Parathyroid adenoma (tissue), 2 donors: Measurements from ENCODE around the gene MYH7B.

ENCODE experiments used
- H2AFZ ChIP-seq: fragments of 300-600 bp; sonication (generic); one replicate; pipeline ENCODE4 v1.7.0; 2017; ENCODE audit warnings: antibody characterized with exemption, mild to moderate bottlenecking
- H3K27ac ChIP-seq: fragments of 300-600 bp; sonication (generic); one replicate; pipeline ENCODE4 v1.7.0; 2017
- H3K27me3 ChIP-seq: fragments of 300-600 bp; sonication (generic); one replicate; pipeline ENCODE4 v1.7.0; 2017; ENCODE audit warnings: low read length; ENCODE audit not compliant: control insufficient read depth, insufficient read depth
- H3K36me3 ChIP-seq: fragments of 300-600 bp; sonication (generic); one replicate; pipeline ENCODE4 v1.7.0; 2017; ENCODE audit warnings: low read length; ENCODE audit not compliant: control insufficient read depth, insufficient read depth
- H3K4me1 ChIP-seq: fragments of 300-600 bp; sonication (generic); one replicate; pipeline ENCODE4 v1.7.0; 2017; ENCODE audit warnings: control low read depth
- H3K4me2 ChIP-seq: fragments of 300-600 bp; sonication (generic); one replicate; pipeline ENCODE4 v1.7.0; 2017; ENCODE audit warnings: low read length
- H3K4me3 ChIP-seq: fragments of 300-600 bp; sonication (generic); one replicate; pipeline ENCODE4 v1.7.0; 2017; ENCODE audit warnings: low read depth, low read length
- H3K79me2 ChIP-seq: fragments of 300-600 bp; sonication (generic); one replicate; pipeline ENCODE4 v1.7.0; 2017; ENCODE audit warnings: control low read depth
- H3K9ac ChIP-seq: fragments of 300-600 bp; sonication (generic); one replicate; pipeline ENCODE4 v1.7.0; 2017; ENCODE audit warnings: mild to moderate bottlenecking
- H3K9me3 ChIP-seq: fragments of 300-600 bp; sonication (generic); one replicate; pipeline ENCODE4 v1.7.0; 2017; ENCODE audit warnings: low read length; ENCODE audit not compliant: control insufficient read depth
- TF ChIP-seq, protein P1 (sequence below): fragments of 300-600 bp; sonication (generic); IDR thresholded peaks from one replicate; pipeline ENCODE4 v1.7.0; 2017; ENCODE audit warnings: antibody characterized with exemption, mild to moderate bottlenecking
- donor health status: primary hyperparathyroidism.

The MYH7B gene

DNA sequence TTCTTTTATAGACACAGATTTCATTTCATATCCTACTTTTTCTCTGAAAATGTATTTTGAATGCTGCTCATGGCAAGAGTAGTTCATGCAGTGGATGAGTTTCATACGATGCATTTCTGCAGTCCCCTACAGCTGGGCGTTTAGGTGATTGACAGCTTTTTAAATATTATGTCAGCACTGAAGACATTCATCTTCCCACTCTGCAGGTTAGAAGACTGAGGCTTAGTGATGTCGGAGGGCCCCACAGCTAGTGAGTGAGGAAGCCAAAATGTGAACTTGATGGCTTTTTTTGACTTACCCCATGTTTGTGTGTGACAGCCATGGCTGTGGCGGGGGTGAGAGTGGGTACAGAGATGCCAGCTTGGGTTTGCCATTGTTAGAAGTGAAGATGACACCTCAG lies 33.5 kb downstream of the MYH7B start:
- no peaks in the 10 kb centered on the region for H3K4me1 ChIP-seq
- H2AFZ ChIP-seq = no peak overlapping the region
- no peak overlapping the region for H3K27ac ChIP-seq
- no peaks in the 10 kb centered on the region for H3K36me3 ChIP-seq
- H3K9ac ChIP-seq = no peak overlapping the region
- H3K4me3 ChIP-seq = no peak overlapping the region
- H3K27me3 ChIP-seq = no peaks in the 10 kb centered on the region
- no peak overlapping the region for H3K4me2 ChIP-seq
- TF ChIP-seq, protein P1, sequence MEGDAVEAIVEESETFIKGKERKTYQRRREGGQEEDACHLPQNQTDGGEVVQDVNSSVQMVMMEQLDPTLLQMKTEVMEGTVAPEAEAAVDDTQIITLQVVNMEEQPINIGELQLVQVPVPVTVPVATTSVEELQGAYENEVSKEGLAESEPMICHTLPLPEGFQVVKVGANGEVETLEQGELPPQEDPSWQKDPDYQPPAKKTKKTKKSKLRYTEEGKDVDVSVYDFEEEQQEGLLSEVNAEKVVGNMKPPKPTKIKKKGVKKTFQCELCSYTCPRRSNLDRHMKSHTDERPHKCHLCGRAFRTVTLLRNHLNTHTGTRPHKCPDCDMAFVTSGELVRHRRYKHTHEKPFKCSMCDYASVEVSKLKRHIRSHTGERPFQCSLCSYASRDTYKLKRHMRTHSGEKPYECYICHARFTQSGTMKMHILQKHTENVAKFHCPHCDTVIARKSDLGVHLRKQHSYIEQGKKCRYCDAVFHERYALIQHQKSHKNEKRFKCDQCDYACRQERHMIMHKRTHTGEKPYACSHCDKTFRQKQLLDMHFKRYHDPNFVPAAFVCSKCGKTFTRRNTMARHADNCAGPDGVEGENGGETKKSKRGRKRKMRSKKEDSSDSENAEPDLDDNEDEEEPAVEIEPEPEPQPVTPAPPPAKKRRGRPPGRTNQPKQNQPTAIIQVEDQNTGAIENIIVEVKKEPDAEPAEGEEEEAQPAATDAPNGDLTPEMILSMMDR = no peak
- no peaks in the 10 kb centered on the region for H3K79me2 ChIP-seq
- H3K9me3 ChIP-seq = no peaks in the 10 kb centered on the region

DNA sequence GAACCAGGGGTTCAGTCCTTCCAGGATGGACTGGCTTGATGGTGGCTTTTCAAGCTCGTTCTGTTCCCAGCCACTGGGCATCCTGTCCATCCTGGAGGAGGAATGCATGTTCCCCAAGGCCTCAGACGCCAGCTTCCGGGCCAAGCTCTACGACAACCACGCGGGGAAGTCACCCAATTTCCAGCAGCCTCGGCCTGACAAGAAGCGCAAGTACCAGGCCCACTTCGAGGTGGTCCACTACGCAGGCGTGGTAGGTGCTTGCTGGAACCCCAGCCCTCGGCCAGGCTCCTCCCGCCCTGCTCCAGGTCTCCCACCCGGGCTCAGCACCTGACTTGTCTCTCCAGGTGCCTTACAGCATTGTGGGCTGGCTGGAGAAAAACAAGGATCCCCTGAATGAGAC lies 34.0 kb downstream of the MYH7B start:
- H3K4me3 ChIP-seq = no peak overlapping the region
- H2AFZ ChIP-seq = no peak overlapping the region
- H3K27me3 ChIP-seq = no peaks in the 10 kb centered on the region
- no peak overlapping the region for H3K9ac ChIP-seq
- H3K4me1 ChIP-seq = no peaks in the 10 kb centered on the region
- no peak overlapping the region for H3K4me2 ChIP-seq
- H3K36me3 ChIP-seq = no peaks in the 10 kb centered on the region
- H3K79me2 ChIP-seq = no peaks in the 10 kb centered on the region
- no peaks in the 10 kb centered on the region for H3K9me3 ChIP-seq
- TF ChIP-seq, protein P1 = no peak
- no peak overlapping the region for H3K27ac ChIP-seq

DNA sequence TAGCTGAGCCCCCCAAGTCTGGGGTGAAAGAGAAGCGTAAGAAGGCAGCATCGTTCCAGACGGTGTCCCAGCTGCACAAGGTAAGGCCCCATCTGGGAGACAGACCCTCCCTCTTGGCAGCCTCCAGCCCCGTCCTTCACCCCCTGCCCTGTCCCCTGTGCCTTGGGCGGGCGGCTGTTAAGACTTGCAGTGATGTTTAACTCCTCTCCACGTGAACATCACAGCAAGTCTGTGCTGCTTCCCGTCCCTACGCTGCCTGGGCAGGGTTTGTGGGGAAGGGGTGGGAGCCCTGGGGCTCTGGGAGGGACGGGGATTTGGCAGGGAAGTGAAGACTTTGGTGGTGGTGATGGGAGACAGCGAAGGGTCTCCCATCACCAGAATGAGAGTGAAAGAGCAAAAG lies 34.6 kb downstream of the MYH7B start:
- Histone ChIP-seq H2AFZ (no peak overlapping the region), H3K4me3 (no peak overlapping the region), H3K9me3 (no peaks in the 10 kb centered on the region), H3K4me1 (no peaks in the 10 kb centered on the region), H3K9ac (no peak overlapping the region), H3K4me2 (no peak overlapping the region), H3K27me3 (no peaks in the 10 kb centered on the region), H3K79me2 (no peaks in the 10 kb centered on the region), H3K27ac (no peak overlapping the region), H3K36me3 (no peaks in the 10 kb centered on the region)
- TF ChIP-seq, protein P1 = no peak

DNA sequence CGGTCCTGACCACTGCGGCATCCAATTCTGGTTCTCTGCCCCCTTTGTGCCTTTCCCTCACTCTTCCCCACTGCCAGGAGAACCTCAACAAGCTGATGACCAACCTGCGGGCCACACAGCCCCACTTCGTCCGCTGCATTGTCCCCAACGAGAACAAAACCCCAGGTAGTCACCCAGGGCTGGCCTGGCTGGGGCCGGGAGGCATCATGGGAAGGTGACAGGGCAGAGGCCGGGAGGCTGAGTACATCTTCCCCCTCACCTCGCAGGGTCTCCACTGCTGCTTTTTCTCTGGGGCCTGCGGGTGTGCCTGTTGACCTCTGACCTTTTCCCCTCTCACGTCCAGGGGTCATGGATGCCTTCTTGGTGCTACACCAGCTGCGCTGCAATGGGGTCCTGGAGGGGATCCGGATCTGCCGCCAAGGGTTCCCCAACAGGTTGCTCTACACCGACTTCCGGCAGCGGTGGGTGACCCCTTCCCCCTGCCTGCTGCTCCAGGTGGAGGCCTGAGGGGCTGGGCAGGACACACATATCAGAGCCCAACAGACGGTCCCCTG lies 35.1 kb downstream of the MYH7B start:
- TF ChIP-seq, protein P1 = no peak
- H3K79me2 ChIP-seq = no peaks in the 10 kb centered on the region
- no peak overlapping the region for H3K4me3 ChIP-seq
- no peak overlapping the region for H3K9ac ChIP-seq
- H3K27ac ChIP-seq = no peak overlapping the region
- H3K4me1 ChIP-seq = no peaks in the 10 kb centered on the region
- H3K36me3 ChIP-seq = no peaks in the 10 kb centered on the region
- H3K9me3 ChIP-seq = no peaks in the 10 kb centered on the region
- H3K27me3 ChIP-seq = no peaks in the 10 kb centered on the region
- H3K4me2 ChIP-seq = no peak overlapping the region
- H2AFZ ChIP-seq = no peak overlapping the region

DNA sequence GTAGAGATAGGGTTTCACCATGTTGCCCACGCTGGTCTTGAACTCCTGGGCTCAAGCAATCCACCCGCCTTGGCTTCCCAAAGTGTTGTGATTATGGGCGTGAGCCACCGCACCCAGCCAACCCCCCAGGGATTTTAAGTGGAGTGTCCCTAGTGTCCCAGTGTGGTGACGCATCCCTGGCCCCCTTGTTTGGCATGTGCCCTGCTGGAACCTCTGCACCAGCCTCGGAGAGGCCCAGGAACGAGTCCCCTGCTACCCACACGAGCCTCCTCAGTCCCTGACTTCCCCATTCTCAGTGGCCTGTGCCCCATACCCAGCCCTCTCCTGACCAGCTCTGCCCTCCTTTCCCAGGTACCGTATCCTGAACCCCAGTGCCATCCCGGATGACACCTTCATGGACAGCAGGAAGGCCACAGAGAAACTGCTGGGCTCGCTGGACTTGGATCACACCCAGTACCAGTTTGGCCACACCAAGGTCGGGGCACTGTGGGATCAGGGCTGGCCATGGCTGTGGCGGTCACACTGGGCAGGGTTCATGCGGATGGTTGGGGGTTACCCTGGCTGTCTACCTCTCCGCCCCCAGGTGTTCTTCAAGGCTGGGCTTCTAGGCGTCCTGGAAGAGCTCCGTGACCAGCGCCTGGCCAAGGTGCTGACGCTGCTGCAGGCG lies 37.2 kb downstream of the MYH7B start:
- Histone ChIP-seq H2AFZ (no peak overlapping the region), H3K36me3 (no peaks in the 10 kb centered on the region), H3K4me2 (no peak overlapping the region), H3K9ac (no peak overlapping the region), H3K4me3 (no peak overlapping the region), H3K9me3 (no peaks in the 10 kb centered on the region), H3K27me3 (no peaks in the 10 kb centered on the region), H3K27ac (no peak overlapping the region), H3K79me2 (no peaks in the 10 kb centered on the region), H3K4me1 (no peaks in the 10 kb centered on the region)
- TF ChIP-seq, protein P1 = no peak
